K562 (cell line): ENCODE data around the gene TXNDC8. TPM values are rescaled to one million over a fixed set of nuclear protein-coding genes. Genes with fewer than 3 reads are reported as not detected.

ENCODE experiments used
- BRD9 ChIP-seq: fragments of 450-650 bp; IDR thresholded peaks from 2 replicates; pipeline ENCODE4 v1.6.1; 2018; ENCODE audit warnings: low read depth; ENCODE audit not compliant: partially characterized antibody
- CBX2 ChIP-seq: fragments of 200-600 bp; sonication (generic); IDR thresholded peaks from one replicate; pipeline ENCODE4 v1.6.1; 2012; ENCODE audit warnings: mild to moderate bottlenecking, low read length, inconsistent platforms; ENCODE audit not compliant: insufficient read depth, poor library complexity, severe bottlenecking
- FOXJ2 ChIP-seq: fragments of 200-800 bp; sonication (Bioruptor generic); IDR thresholded peaks from 2 replicates; pipeline ENCODE4 v1.6.1; 2016; ENCODE audit warnings: missing genetic modification characterization, missing compliant biosample characterization
- GABPA ChIP-seq: fragments of 200-800 bp; sonication (Bioruptor generic); conservative IDR thresholded peaks from 2 replicates; pipeline ENCODE4 v1.6.1; 2016; ENCODE audit warnings: low read depth, missing genetic modification characterization, missing compliant biosample characterization
- HDAC6 ChIP-seq: IDR thresholded peaks from 2 replicates; pipeline ENCODE4 v1.6.1; 2012; ENCODE audit warnings: low read depth, mild to moderate bottlenecking, control low read depth, inconsistent platforms, low read length, moderate library complexity
- HSF4 ChIP-seq: fragments of 250-450 bp; sonication (Bioruptor Pico); IDR thresholded peaks from 2 replicates; pipeline ENCODE4 v2.1.2; 2022; ENCODE audit warnings: mild to moderate bottlenecking, moderate library complexity, borderline replicate concordance
- JUNB ChIP-seq: fragments of 450-650 bp; formaldehyde crosslinking; conservative IDR thresholded peaks from 2 replicates; pipeline ENCODE4 v1.4.0; 2020; ENCODE audit warnings: mild to moderate bottlenecking
- KDM2B ChIP-seq: fragments of 250-450 bp; sonication (Bioruptor Pico); IDR thresholded peaks from 2 replicates; pipeline ENCODE4 v1.8.0; 2021; ENCODE audit warnings: mild to moderate bottlenecking, moderate library complexity
- NEUROD1 ChIP-seq: fragments of 150-350 bp; IDR thresholded peaks from 2 replicates; pipeline ENCODE4 v1.6.1; 2014; ENCODE audit warnings: borderline replicate concordance, low read length, low read depth; ENCODE audit not compliant: partially characterized antibody
- NUFIP1 ChIP-seq: fragments of 450-650 bp; IDR thresholded peaks from 2 replicates; pipeline ENCODE4 v1.6.1; 2018; ENCODE audit not compliant: partially characterized antibody
- RBFOX2 ChIP-seq: fragments of 200-400 bp; formaldehyde crosslinking; IDR thresholded peaks from 2 replicates; pipeline ENCODE4 v1.6.1; 2017; ENCODE audit warnings: low read depth, mild to moderate bottlenecking, low read length, moderate library complexity
- TARDBP ChIP-seq: fragments of 450-650 bp; IDR thresholded peaks from 2 replicates; pipeline ENCODE4 v1.6.1; 2016
- TBL1XR1 ChIP-seq, 2 experiments: IDR thresholded peaks; 2 replicates each; pipeline ENCODE4 v1.6.1; 2012; ENCODE audit warnings: improper control_type of control experiment in 2 of 2, low read length in 2 of 2, mild to moderate bottlenecking in 1 of 2
- TCF7 ChIP-seq: sonication (generic); IDR thresholded peaks from 2 replicates; pipeline ENCODE4 v1.6.1; 2016; ENCODE audit warnings: antibody characterized with exemption, borderline replicate concordance
- ZNF197 ChIP-seq: fragments of 200-800 bp; sonication (Bioruptor generic); IDR thresholded peaks from 2 replicates; pipeline ENCODE4 v1.6.1; 2016; ENCODE audit warnings: low read depth, missing genetic modification characterization, missing compliant biosample characterization
- polyA plus RNA-seq, 8 experiments: library from polyadenylated mRNA; depleted of rRNA in 4 of 8; stranded (reverse) in 5 of 8; unstranded in 3 of 8; fragments of >200 nt; fragmentation: Nextera tagmentation in 2 of 8; fragmentation: Illumina TruSeq in 1 of 8; extraction: Ambion mirVana in 2 of 8; extraction: Trizol in 1 of 8; gene quantifications; 2 replicates each; pipeline versions ENCODE4 v1.2.1 to v1.2.3, GENCODE V29; 2011 to 2014; ENCODE audit warnings: inconsistent platforms in 1 of 8, missing spikeins in 1 of 8
- total RNA-seq, 7 experiments: library from RNA; depleted of rRNA in 6 of 7; stranded (reverse); fragments of >200 nt in 6 of 7; fragmentation: Illumina TruSeq in 2 of 7; extraction: Trizol in 2 of 7; gene quantifications; 2 replicates each; pipeline versions ENCODE4 v1.2.1 to v1.2.3, GENCODE V29; 2011 to 2021; ENCODE audit warnings: low replicate concordance in 1 of 7
- TF ChIP-seq, protein P1 (sequence below): fragments of 250-450 bp; sonication (Bioruptor Pico); IDR thresholded peaks from 2 replicates; pipeline ENCODE4 v1.4.0; 2020; ENCODE audit warnings: mild to moderate bottlenecking, moderate library complexity
- TF ChIP-seq, protein P2 (sequence below): fragments of 200-800 bp; sonication (Bioruptor generic); IDR thresholded peaks from 2 replicates; pipeline ENCODE4 v1.6.1; 2017; ENCODE audit warnings: missing genetic modification characterization, missing compliant biosample characterization
- TF ChIP-seq, protein P3 (sequence below), 2 experiments: fragments of 450-650 bp in 1 of 2; sonication (generic) in 1 of 2; formaldehyde crosslinking; conservative IDR thresholded peaks; 2 replicates each; pipeline versions ENCODE4 v1.4.0 to v1.8.1; 2020 to 2022; ENCODE audit warnings: mild to moderate bottlenecking in 1 of 2, missing genetic modification reagents in 1 of 2
- TF ChIP-seq, protein P4 (sequence below), 2 experiments: IDR thresholded peaks; 2 replicates each; pipeline ENCODE4 v1.6.1; 2011; ENCODE audit warnings: borderline replicate concordance in 1 of 2, control low read depth in 1 of 2, low read depth in 1 of 2, low read length in 1 of 2, mild to moderate bottlenecking in 1 of 2, mixed read lengths in 1 of 2, moderate library complexity in 1 of 2; ENCODE audit not compliant: insufficient read depth in 1 of 2, insufficient read length in 1 of 2, poor library complexity in 1 of 2, severe bottlenecking in 1 of 2; ENCODE audit errors: extremely low read depth in 1 of 2

The TXNDC8 gene
- total and polyA plus RNA-seq, 9 of the 15 experiments (the other 6 are each of a cell fraction or from before 2014, with no cell fraction given), result not detected

DNA sequence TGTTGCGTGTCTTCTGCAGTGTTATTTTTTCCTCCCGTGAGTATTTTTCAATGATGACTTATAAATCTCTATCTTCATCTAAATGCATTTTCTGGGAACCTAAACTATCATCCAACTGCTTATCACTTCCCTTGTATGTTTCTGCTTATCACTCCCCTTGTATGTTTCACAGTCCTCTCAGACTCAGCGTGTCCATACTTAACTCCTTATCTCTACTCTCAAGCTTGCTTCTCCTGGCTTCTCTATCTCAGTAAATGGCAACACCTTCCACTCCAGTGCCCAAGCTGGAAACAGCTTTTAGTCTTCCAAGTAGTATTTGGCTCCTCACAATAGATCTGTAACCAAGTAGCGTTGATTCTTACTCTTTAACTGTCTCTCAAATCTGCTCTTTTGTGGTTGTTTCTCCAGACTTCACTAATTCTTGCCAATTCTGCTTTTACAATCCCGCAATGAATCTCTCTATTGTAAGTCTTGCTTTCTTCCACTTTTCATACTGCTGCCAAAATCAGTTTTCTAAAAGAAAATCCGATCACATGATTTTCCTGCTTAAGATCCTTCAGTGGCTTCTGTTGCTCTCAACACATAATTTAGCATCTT lies 33.8 kb upstream of the TXNDC8 start (continued):
- TF ChIP-seq, protein P1, sequence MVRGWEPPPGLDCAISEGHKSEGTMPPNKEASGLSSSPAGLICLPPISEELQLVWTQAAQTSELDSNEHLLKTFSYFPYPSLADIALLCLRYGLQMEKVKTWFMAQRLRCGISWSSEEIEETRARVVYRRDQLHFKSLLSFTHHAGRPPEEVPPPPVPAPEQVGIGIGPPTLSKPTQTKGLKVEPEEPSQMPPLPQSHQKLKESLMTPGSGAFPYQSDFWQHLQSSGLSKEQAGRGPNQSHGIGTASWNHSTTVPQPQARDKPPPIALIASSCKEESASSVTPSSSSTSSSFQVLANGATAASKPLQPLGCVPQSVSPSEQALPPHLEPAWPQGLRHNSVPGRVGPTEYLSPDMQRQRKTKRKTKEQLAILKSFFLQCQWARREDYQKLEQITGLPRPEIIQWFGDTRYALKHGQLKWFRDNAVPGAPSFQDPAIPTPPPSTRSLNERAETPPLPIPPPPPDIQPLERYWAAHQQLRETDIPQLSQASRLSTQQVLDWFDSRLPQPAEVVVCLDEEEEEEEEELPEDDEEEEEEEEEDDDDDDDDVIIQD, result no peak
- no peak for TF ChIP-seq HSF4 (CRISPR knock-in tag)
- TF ChIP-seq, protein P2, sequence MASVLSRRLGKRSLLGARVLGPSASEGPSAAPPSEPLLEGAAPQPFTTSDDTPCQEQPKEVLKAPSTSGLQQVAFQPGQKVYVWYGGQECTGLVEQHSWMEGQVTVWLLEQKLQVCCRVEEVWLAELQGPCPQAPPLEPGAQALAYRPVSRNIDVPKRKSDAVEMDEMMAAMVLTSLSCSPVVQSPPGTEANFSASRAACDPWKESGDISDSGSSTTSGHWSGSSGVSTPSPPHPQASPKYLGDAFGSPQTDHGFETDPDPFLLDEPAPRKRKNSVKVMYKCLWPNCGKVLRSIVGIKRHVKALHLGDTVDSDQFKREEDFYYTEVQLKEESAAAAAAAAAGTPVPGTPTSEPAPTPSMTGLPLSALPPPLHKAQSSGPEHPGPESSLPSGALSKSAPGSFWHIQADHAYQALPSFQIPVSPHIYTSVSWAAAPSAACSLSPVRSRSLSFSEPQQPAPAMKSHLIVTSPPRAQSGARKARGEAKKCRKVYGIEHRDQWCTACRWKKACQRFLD (CRISPR knock-in tag), result peak; percentile 97
- TF ChIP-seq JUNB, result no peak
- peak; percentile 95 for TF ChIP-seq ZNF197 (CRISPR knock-in tag)
- no peak for TF ChIP-seq RBFOX2
- no peak for TF ChIP-seq CBX2
- peak; percentile 38; the same call in 1 of the 2 replicates for TF ChIP-seq GABPA (tag)
- TF ChIP-seq TARDBP, result peak; percentile 96
- peak in 1 of 2 experiments; percentile 94; a peak in 3 of 4 replicates for TF ChIP-seq TBL1XR1 (IDR thresholded peaks at IDR 0.05; ENCODE audit: low read length in 2 of 2)
- TF ChIP-seq TCF7, result no peak
- TF ChIP-seq FOXJ2 (tag), result peak; percentile 90
- peak; percentile 89 for TF ChIP-seq BRD9
- TF ChIP-seq NUFIP1, result no peak
- TF ChIP-seq, protein P3, sequence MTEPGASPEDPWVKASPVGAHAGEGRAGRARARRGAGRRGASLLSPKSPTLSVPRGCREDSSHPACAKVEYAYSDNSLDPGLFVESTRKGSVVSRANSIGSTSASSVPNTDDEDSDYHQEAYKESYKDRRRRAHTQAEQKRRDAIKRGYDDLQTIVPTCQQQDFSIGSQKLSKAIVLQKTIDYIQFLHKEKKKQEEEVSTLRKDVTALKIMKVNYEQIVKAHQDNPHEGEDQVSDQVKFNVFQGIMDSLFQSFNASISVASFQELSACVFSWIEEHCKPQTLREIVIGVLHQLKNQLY (CRISPR knock-in tag; conservative IDR thresholded peaks at IDR 0.05), result no peak
- TF ChIP-seq, protein P4, sequence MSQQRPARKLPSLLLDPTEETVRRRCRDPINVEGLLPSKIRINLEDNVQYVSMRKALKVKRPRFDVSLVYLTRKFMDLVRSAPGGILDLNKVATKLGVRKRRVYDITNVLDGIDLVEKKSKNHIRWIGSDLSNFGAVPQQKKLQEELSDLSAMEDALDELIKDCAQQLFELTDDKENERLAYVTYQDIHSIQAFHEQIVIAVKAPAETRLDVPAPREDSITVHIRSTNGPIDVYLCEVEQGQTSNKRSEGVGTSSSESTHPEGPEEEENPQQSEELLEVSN (IDR thresholded peaks at IDR 0.05; ENCODE audit: borderline replicate concordance in 1 of 2, extremely low read depth in 1 of 2, insufficient read depth in 1 of 2, insufficient read length in 1 of 2, low read depth in 1 of 2, low read length in 1 of 2, poor library complexity in 1 of 2, severe bottlenecking in 1 of 2), result no peak
- no peak for TF ChIP-seq HDAC6
- peak; percentile 83 for TF ChIP-seq NEUROD1
- no peak for TF ChIP-seq KDM2B (CRISPR knock-in tag)
